Gastroesophageal sphincter (tissue), 4 donors: ENCODE measurements around the gene OTUD5. TPM values are rescaled to one million over a fixed set of nuclear protein-coding genes. Genes with fewer than 3 reads are reported as not detected.
A peak's percentile ranks its signal among the peaks of the same experiment; 100 is the strongest.

Experiments
- ATAC-seq: fragments of 150-250 bp; one replicate; pipeline ENCODE4 v1.9.1; 2016; ENCODE audit warnings: mild to moderate bottlenecking, moderate library complexity
- H3K27ac ChIP-seq, 4 donors: fragments of 200-600 bp; sonication (generic) in 3 of 4; 1 replicate in 3 of 4; 2 replicates in 1 of 4; pipeline ENCODE4 v1.5.1; 2016 to 2019
- H3K27me3 ChIP-seq: fragments of 200-600 bp; sonication (generic); one replicate; pipeline ENCODE4 v1.5.1; 2019
- H3K36me3 ChIP-seq, 2 donors: fragments of 200-600 bp; sonication (generic); one replicate each; pipeline ENCODE4 v1.5.1; 2019; ENCODE audit warnings: control low read depth in 1 of 2
- H3K4me1 ChIP-seq, 3 donors: fragments of 200-600 bp; sonication (generic); 1 replicate in 2 of 3; 2 replicates in 1 of 3; pipeline ENCODE4 v1.5.1; 2016 to 2019; ENCODE audit warnings: control low read depth in 2 of 3
- H3K4me3 ChIP-seq, 2 donors: fragments of 200-600 bp; sonication (generic); one replicate each; pipeline ENCODE4 v1.5.1; 2019; ENCODE audit warnings: mild to moderate bottlenecking in 1 of 2, moderate library complexity in 1 of 2
- H3K9me3 ChIP-seq, 3 donors: fragments of 200-600 bp; sonication (generic); one replicate each; pipeline ENCODE4 v1.5.1; 2017 to 2019; ENCODE audit warnings: control low read depth in 2 of 3
- CTCF ChIP-seq, 4 experiments: fragments of 200-600 bp in 2 of 4; fragments of 450-650 bp in 2 of 4; sonication (generic) in 1 of 4; IDR thresholded peaks; one replicate each; pipeline ENCODE4 v1.5.1; 2017 to 2019; ENCODE audit warnings: antibody characterized with exemption in 4 of 4, mild to moderate bottlenecking in 2 of 4, moderate library complexity in 2 of 4
- EP300 ChIP-seq: sonication (generic); formaldehyde crosslinking; IDR thresholded peaks from one replicate; pipeline ENCODE4 v1.6.1; 2017; ENCODE audit warnings: antibody characterized with exemption, mild to moderate bottlenecking
- POLR2A ChIP-seq, 2 donors: fragments of 450-650 bp; IDR thresholded peaks; one replicate each; pipeline ENCODE4 v1.6.1; 2017; ENCODE audit warnings: antibody characterized with exemption in 2 of 2, mild to moderate bottlenecking in 2 of 2, moderate library complexity in 1 of 2
- POLR2AphosphoS5 ChIP-seq: sonication (generic); formaldehyde crosslinking; IDR thresholded peaks from one replicate; pipeline ENCODE4 v1.6.1; 2017; ENCODE audit warnings: antibody characterized with exemption
- WGBS, 2 donors: methylation state at CpG; one replicate each; pipeline ENCODE4 v1.1.5; 2018; ENCODE audit warnings: low coverage in 1 of 2; 5-methylcytosine and 5-hydroxymethylcytosine counted together
- total RNA-seq, 4 donors: library from RNA; depleted of rRNA; stranded (reverse); fragments of >200 nt; gene quantifications; one replicate each; pipeline ENCODE4 v1.1.0, GENCODE V29; 2016

The OTUD5 gene
- total RNA-seq, 4 donors from 2014 or later, result 36.8 to 54.3 (median 47.7) TPM

DNA sequence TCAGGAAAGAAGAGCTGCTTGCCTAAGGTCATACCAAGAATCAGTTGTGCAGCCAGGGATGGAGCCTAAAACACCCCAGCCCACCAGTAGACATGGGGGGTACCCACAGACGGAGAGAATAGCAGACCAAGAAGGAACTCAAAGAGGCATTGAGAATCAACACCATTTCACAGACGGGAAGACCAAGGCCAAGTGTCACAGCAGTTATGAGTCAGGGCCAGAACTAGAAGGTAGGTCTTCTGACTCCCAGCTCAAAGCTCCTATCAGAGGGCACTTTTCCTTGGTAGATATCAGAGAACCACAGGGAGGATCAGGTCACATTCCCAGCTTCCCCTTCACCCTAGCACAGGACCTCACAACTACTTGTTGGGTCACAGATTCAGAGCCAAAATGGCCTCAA lies 14.5 kb downstream of the OTUD5 start:
- Histone ChIP-seq H3K27me3 (no peaks in the 10 kb centered on the region), H3K36me3 (peaks cover 0 to 29% of the 10 kb centered on the region in 2 donors), H3K9me3 (no peaks in the 10 kb centered on the region), H3K27ac (no peak overlapping the region), H3K4me3 (no peak overlapping the region), H3K4me1 (peaks cover 0 to 36% (median 0%) of the 10 kb centered on the region in 3 donors)
- no peak for ATAC-seq
- TF ChIP-seq EP300 (no peak), POLR2A (IDR thresholded peaks at IDR 0.05) (no peak), POLR2AphosphoS5 (no peak), CTCF (IDR thresholded peaks at IDR 0.05) (no peak)
- 60% methylated on average over 2 of the region's 2 CpGs; no CpG with 5 or more reads in 1 of the 2 donors for WGBS, 2 donors

DNA sequence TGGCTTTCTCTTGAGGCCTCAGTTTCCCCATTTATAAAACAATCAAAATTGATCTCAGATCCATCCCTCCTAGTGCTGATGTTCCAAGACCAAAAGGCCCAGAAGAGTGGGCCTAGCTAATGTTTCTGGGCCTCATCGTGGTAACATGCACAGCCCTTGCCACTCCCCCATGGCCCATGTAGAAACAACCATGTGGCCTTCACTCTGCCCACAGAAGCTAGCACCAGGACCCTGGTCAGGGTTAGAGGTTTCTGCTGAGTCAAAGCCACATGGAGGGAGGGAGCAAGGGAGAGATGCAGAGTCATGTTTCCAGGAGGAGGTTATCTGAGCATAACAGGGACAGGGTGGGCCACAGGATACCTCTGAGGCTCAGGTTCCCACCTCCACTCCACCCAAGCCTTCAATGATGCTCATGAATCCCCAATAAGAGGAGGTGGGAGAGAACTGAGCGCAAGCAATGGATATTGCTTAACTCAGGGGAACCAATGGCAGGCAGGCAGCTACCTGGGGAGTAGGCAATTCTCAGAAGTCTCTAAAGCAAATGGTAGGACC lies 16.9 kb downstream of the OTUD5 start:
- Histone ChIP-seq H3K27me3 (no peaks in the 10 kb centered on the region), H3K36me3 (peaks cover 0 to 29% of the 10 kb centered on the region in 2 donors), H3K27ac (no peak overlapping the region), H3K4me1 (peaks cover 0 to 46% (median 0%) of the 10 kb centered on the region in 3 donors), H3K9me3 (no peaks in the 10 kb centered on the region), H3K4me3 (no peak overlapping the region)
- 80% methylated on average over 1 of the region's 2 CpGs; no CpG with 5 or more reads in 1 of the 2 donors for WGBS, 2 donors
- ATAC-seq, result no peak
- TF ChIP-seq CTCF (IDR thresholded peaks at IDR 0.05) (no peak), POLR2AphosphoS5 (no peak), EP300 (no peak), POLR2A (IDR thresholded peaks at IDR 0.05) (no peak)

- Histone ChIP-seq H3K4me1 (peaks cover 0 to 45% (median 0%) of the 10 kb centered on the region in 3 donors), H3K4me3 (no peak overlapping the region), H3K27me3 (no peaks in the 10 kb centered on the region), H3K27ac (peak overlapping the region in 1 of 4 donors; percentile 6), H3K9me3 (no peaks in the 10 kb centered on the region), H3K36me3 (peaks cover 0 to 35% of the 10 kb centered on the region in 2 donors)
- TF ChIP-seq POLR2A (IDR thresholded peaks at IDR 0.05) (no peak), POLR2AphosphoS5 (no peak), CTCF (IDR thresholded peaks at IDR 0.05) (no peak), EP300 (no peak)
- WGBS, 2 donors, result no CpG with 5 or more reads among the region's 3 CpGs
- ATAC-seq, result no peak
Observed at GRCh38 chrX:48939524-48940228, 17.7 kb downstream of the OTUD5 start.

GRCh38 chrX:48938721-48939425 lies 18.5 kb downstream of the OTUD5 start:
- 60% methylated on average over 1 of the region's 1 CpG; no CpG with 5 or more reads in 1 of the 2 donors for WGBS, 2 donors
- H3K36me3 ChIP-seq, result peaks cover 0 to 39% of the 10 kb centered on the region in 2 donors
- no peak overlapping the region for H3K4me3 ChIP-seq
- H3K4me1 ChIP-seq, result peaks cover 0 to 45% (median 0%) of the 10 kb centered on the region in 3 donors
- peak overlapping the region in 1 of 4 donors; percentile 6 for H3K27ac ChIP-seq
- TF ChIP-seq POLR2AphosphoS5 (no peak), EP300 (no peak), CTCF (IDR thresholded peaks at IDR 0.05) (no peak), POLR2A (IDR thresholded peaks at IDR 0.05) (no peak)
- H3K9me3 ChIP-seq, result no peaks in the 10 kb centered on the region
- H3K27me3 ChIP-seq, result no peaks in the 10 kb centered on the region
- ATAC-seq, result no peak
